GM23338 (cell line): Measurements from ENCODE around the gene CHST6. TPM values are rescaled to one million over a fixed set of nuclear protein-coding genes. Genes with fewer than 3 reads are reported as not detected.

Source experiments
- ATAC-seq: fragments of 200-7000 bp; cut with Tn5 transposase; 3 replicates; pipeline ENCODE4 v1.9.1; 2020
- DNase-seq: peaks from one replicate; pipeline ENCODE4 v3.0.0-alpha.2; 2015; ENCODE audit warnings: low spot score
- H2AFZ ChIP-seq: fragments of 200-600 bp; sonication (generic); 2 replicates; pipeline ENCODE4 v1.8.0; 2016; ENCODE audit warnings: antibody characterized with exemption, mild to moderate bottlenecking, moderate library complexity
- H3F3A ChIP-seq: fragments of 200-600 bp; sonication (generic); replicated peaks from 2 replicates; pipeline ENCODE4 v1.8.0; 2017; ENCODE audit warnings: antibody characterized with exemption, mixed run types, low read depth
- H3K27ac ChIP-seq: fragments of 200-600 bp; sonication (generic); 2 replicates; pipeline ENCODE4 v1.6.1; 2016; ENCODE audit warnings: low read depth
- H3K27me3 ChIP-seq: fragments of 200-600 bp; sonication (generic); 2 replicates; pipeline ENCODE4 v1.8.0; 2016; ENCODE audit warnings: mild to moderate bottlenecking, mixed run types, moderate library complexity; ENCODE audit not compliant: insufficient read depth
- H3K36me3 ChIP-seq: fragments of 200-600 bp; sonication (generic); 2 replicates; pipeline ENCODE4 v1.8.0; 2016; ENCODE audit warnings: mild to moderate bottlenecking; ENCODE audit not compliant: insufficient read depth
- H3K4me1 ChIP-seq: fragments of 200-600 bp; sonication (generic); 2 replicates; pipeline ENCODE4 v1.8.0; 2016; ENCODE audit warnings: mild to moderate bottlenecking, moderate library complexity; ENCODE audit not compliant: insufficient read depth
- H3K4me2 ChIP-seq: fragments of 200-600 bp; sonication (generic); 2 replicates; pipeline ENCODE4 v1.7.1; 2017; ENCODE audit warnings: mixed run types
- H3K4me3 ChIP-seq: fragments of 200-600 bp; sonication (generic); 2 replicates; pipeline ENCODE4 v1.6.1; 2016; ENCODE audit warnings: mixed run types
- H3K79me2 ChIP-seq: fragments of 200-600 bp; sonication (generic); replicated peaks from 2 replicates; pipeline ENCODE4 v1.8.0; 2017; ENCODE audit warnings: mild to moderate bottlenecking; ENCODE audit not compliant: insufficient read depth
- H3K9me2 ChIP-seq: fragments of 200-600 bp; sonication (generic); 2 replicates; pipeline ENCODE4 v1.8.0; 2017; ENCODE audit not compliant: insufficient read depth
- H4K20me1 ChIP-seq: fragments of 200-600 bp; sonication (generic); replicated peaks from 2 replicates; pipeline ENCODE4 v1.8.0; 2017; ENCODE audit warnings: mild to moderate bottlenecking; ENCODE audit not compliant: insufficient read depth
- H3K27ac Mint-ChIP-seq: 2 replicates; pipeline ENCODE4 v1.8.0; 2020; ENCODE audit warnings: inconsistent platforms, mild to moderate bottlenecking, moderate library complexity, mixed read lengths
- H3K27me3 Mint-ChIP-seq: 3 replicates; pipeline ENCODE4 v1.8.0; 2022; ENCODE audit warnings: low read depth, mild to moderate bottlenecking, moderate library complexity, mixed read lengths, inconsistent platforms; ENCODE audit not compliant: insufficient read depth, poor library complexity
- H3K36me3 Mint-ChIP-seq: 3 replicates; pipeline ENCODE4 v1.8.0; 2021; ENCODE audit warnings: low read depth, mild to moderate bottlenecking, inconsistent platforms, moderate library complexity, mixed read lengths
- H3K4me1 Mint-ChIP-seq: 3 replicates; pipeline ENCODE4 v1.8.0; 2020; ENCODE audit warnings: mild to moderate bottlenecking, inconsistent platforms, mixed read lengths
- H3K4me3 Mint-ChIP-seq: 3 replicates; pipeline ENCODE4 v1.8.0; 2021; ENCODE audit warnings: moderate library complexity, mild to moderate bottlenecking, inconsistent platforms, mixed read lengths
- H3K9me3 Mint-ChIP-seq: 3 replicates; pipeline ENCODE4 v1.8.0; 2020; ENCODE audit warnings: moderate library complexity, mild to moderate bottlenecking, inconsistent platforms, mixed read lengths
- CREB1 ChIP-seq: fragments of 250-450 bp; sonication (Bioruptor Pico); IDR thresholded peaks from 2 replicates; pipeline ENCODE4 v1.5.0; 2020; ENCODE audit warnings: low read depth, mild to moderate bottlenecking, moderate library complexity
- EZH2 ChIP-seq: fragments of 200-600 bp; sonication (generic); IDR thresholded peaks from one replicate; pipeline ENCODE4 v1.8.0; 2017; ENCODE audit warnings: antibody characterized with exemption, mild to moderate bottlenecking, low read depth; ENCODE audit not compliant: unreplicated experiment
- EZH2phosphoT487 ChIP-seq: fragments of 200-600 bp; sonication (generic); IDR thresholded peaks from one replicate; pipeline ENCODE4 v1.8.1; 2018; ENCODE audit warnings: antibody characterized with exemption; ENCODE audit not compliant: unreplicated experiment
- NANOG ChIP-seq: IDR thresholded peaks from 2 replicates; pipeline ENCODE4 v1.6.1; 2016; ENCODE audit warnings: antibody characterized with exemption, borderline replicate concordance
- POLR2AphosphoS5 ChIP-seq: IDR thresholded peaks from 2 replicates; pipeline ENCODE4 v1.6.1; 2016; ENCODE audit warnings: antibody characterized with exemption, low read depth
- STAT1 ChIP-seq: IDR thresholded peaks from one replicate; pipeline ENCODE4 v1.6.1; 2016; ENCODE audit warnings: antibody characterized with exemption; ENCODE audit not compliant: unreplicated experiment
- ZNF114 ChIP-seq: fragments of 250-450 bp; sonication (Bioruptor Pico); IDR thresholded peaks from 2 replicates; pipeline ENCODE4 v1.5.0; 2020; ENCODE audit warnings: mild to moderate bottlenecking, moderate library complexity
- ZNF331 ChIP-seq: fragments of 250-450 bp; sonication (Bioruptor Pico); IDR thresholded peaks from 2 replicates; pipeline ENCODE4 v1.5.0; 2020; ENCODE audit warnings: low read depth, mild to moderate bottlenecking, moderate library complexity
- ZNF462 ChIP-seq: fragments of 250-450 bp; sonication (Bioruptor Pico); IDR thresholded peaks from 2 replicates; pipeline ENCODE4 v1.5.0; 2020; ENCODE audit warnings: mild to moderate bottlenecking, moderate library complexity
- polyA plus RNA-seq: library from polyadenylated mRNA; unstranded; fragments of >200 nt; fragmentation: Nextera tagmentation; extraction: Ambion mirVana; gene quantifications from 2 replicates; pipeline ENCODE4 v1.2.1, GENCODE V29; 2016
- total RNA-seq: library from RNA; depleted of rRNA; stranded (reverse); fragments of >200 nt; shearing (Covaris generic); gene quantifications from 2 replicates; pipeline ENCODE4 v1.2.3, GENCODE V29; 2014
- TF ChIP-seq, protein P1 (sequence below): IDR thresholded peaks from one replicate; pipeline ENCODE4 v1.6.1; 2018; ENCODE audit warnings: antibody characterized with exemption; ENCODE audit not compliant: unreplicated experiment

CHST6 gene
- total and polyA plus RNA-seq, 2 experiments from 2014 or later, result 2.7 to 22.2 TPM

DNA sequence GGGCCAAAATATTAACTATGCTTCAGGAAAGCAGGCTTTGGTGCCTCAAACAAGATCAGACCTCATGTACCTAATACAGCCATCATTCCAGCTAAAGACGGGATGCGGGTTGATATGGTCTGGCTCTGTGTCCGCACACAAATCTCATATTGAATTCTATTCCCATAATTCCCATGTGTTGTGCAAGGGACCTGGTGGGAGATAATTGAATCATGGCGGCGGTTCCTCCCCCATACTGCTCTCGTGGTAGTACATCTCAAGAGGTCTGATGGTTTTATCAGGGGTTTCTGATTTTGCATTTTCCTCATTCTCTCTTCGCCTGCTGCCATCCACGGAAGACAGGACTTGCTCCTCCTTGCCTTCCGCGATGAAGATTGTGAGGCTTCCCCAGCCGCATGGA is 19.1 kb upstream of the CHST6 start:
- Histone ChIP-seq H2AFZ (no peak overlapping the region), H3K4me3 (no peak overlapping the region), H3K36me3 (no peaks in the 10 kb centered on the region), H3K27me3 (no peaks in the 10 kb centered on the region), H3K4me1 (peaks cover 9% of the 10 kb centered on the region; the same call in 1 of the 2 replicates), H3F3A (peaks cover 10% of the 10 kb centered on the region; the same call in 1 of the 2 replicates), H3K79me2 (no peaks in the 10 kb centered on the region), H3K9me2 (no peaks in the 10 kb centered on the region), H3K4me2 (no peak overlapping the region), H4K20me1 (no peaks in the 10 kb centered on the region; the same call in 1 of the 2 replicates), H3K27ac (no peak overlapping the region)
- Mint-ChIP-seq H3K36me3 (peaks cover 4% of the 10 kb centered on the region; the same call in 1 of the 3 replicates), H3K27me3 (peaks cover 11% of the 10 kb centered on the region), H3K4me3 (no peak overlapping the region), H3K9me3 (no peaks in the 10 kb centered on the region), H3K27ac (no peak overlapping the region), H3K4me1 (peaks cover 13% of the 10 kb centered on the region)
- TF ChIP-seq NANOG (no peak), STAT1 (no peak), POLR2AphosphoS5 (no peak), EZH2 (no peak), CREB1 (CRISPR knock-in tag) (no peak), EZH2phosphoT487 (no peak), ZNF462 (CRISPR knock-in tag) (no peak)
- DNase-seq (no peak), ATAC-seq (no peak)

- no peaks in the 10 kb centered on the region for H3F3A ChIP-seq
- no peak for ATAC-seq
- no peaks in the 10 kb centered on the region for H3K27me3 ChIP-seq
- Mint-ChIP-seq H3K4me3 (no peak overlapping the region), H3K27me3 (no peaks in the 10 kb centered on the region), H3K9me3 (no peaks in the 10 kb centered on the region), H3K36me3 (no peaks in the 10 kb centered on the region), H3K4me1 (peaks cover 3% of the 10 kb centered on the region; the same call in 1 of the 3 replicates), H3K27ac (no peak overlapping the region)
- H3K79me2 ChIP-seq, result no peaks in the 10 kb centered on the region
- H3K4me3 ChIP-seq, result no peak overlapping the region
- DNase-seq, result no peak
- H3K9me2 ChIP-seq, result no peaks in the 10 kb centered on the region
- no peaks in the 10 kb centered on the region for H3K36me3 ChIP-seq
- no peaks in the 10 kb centered on the region for H3K4me1 ChIP-seq
- no peak for TF ChIP-seq ZNF331 (CRISPR knock-in tag)
- no peak for TF ChIP-seq ZNF114 (CRISPR knock-in tag)
- TF ChIP-seq, protein P1, sequence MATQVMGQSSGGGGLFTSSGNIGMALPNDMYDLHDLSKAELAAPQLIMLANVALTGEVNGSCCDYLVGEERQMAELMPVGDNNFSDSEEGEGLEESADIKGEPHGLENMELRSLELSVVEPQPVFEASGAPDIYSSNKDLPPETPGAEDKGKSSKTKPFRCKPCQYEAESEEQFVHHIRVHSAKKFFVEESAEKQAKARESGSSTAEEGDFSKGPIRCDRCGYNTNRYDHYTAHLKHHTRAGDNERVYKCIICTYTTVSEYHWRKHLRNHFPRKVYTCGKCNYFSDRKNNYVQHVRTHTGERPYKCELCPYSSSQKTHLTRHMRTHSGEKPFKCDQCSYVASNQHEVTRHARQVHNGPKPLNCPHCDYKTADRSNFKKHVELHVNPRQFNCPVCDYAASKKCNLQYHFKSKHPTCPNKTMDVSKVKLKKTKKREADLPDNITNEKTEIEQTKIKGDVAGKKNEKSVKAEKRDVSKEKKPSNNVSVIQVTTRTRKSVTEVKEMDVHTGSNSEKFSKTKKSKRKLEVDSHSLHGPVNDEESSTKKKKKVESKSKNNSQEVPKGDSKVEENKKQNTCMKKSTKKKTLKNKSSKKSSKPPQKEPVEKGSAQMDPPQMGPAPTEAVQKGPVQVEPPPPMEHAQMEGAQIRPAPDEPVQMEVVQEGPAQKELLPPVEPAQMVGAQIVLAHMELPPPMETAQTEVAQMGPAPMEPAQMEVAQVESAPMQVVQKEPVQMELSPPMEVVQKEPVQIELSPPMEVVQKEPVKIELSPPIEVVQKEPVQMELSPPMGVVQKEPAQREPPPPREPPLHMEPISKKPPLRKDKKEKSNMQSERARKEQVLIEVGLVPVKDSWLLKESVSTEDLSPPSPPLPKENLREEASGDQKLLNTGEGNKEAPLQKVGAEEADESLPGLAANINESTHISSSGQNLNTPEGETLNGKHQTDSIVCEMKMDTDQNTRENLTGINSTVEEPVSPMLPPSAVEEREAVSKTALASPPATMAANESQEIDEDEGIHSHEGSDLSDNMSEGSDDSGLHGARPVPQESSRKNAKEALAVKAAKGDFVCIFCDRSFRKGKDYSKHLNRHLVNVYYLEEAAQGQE, result no peak
- TF ChIP-seq POLR2AphosphoS5, result no peak
- no peaks in the 10 kb centered on the region; the same call in 1 of the 2 replicates for H4K20me1 ChIP-seq
- H3K4me2 ChIP-seq, result no peak overlapping the region
- H2AFZ ChIP-seq, result no peak overlapping the region
- H3K27ac ChIP-seq, result no peak overlapping the region
Measured at GRCh38 chr16:75506574-75506973, 11.3 kb upstream of the CHST6 start.
